A673 (cell line): ENCODE data around the gene ALDH1A3. TPM values are rescaled to one million over a fixed set of nuclear protein-coding genes. Genes with fewer than 3 reads are reported as not detected.

ENCODE experiments used
- BruUV-seq: library from RNA; stranded (reverse); fragments of 400-500 nt; replicated peaks from 2 replicates; lab custom pipeline; 2021; lab: Mats Ljungman, UMichigan
- CTCF ChIA-PET: fragments of 300-600 bp; sonication (Branson Sonifier 250); formaldehyde crosslinking; loops from one replicate; lab custom pipeline; 2022; ENCODE audit warnings: antibody characterized with exemption; lab: Charles Lee
- POLR2A ChIA-PET: fragments of 300-600 bp; sonication (Branson Sonifier 250); formaldehyde crosslinking; loops from one replicate; lab custom pipeline; 2022; ENCODE audit warnings: antibody characterized with exemption; ENCODE audit not compliant: low non-redundant PET; lab: Charles Lee
- DNase-seq: peaks from one replicate; pipeline ENCODE4 v3.0.0-alpha.2; 2015; ENCODE audit warnings: low spot score
- H3K27ac ChIP-seq: fragments of 200-600 bp; sonication (generic); 2 replicates; pipeline ENCODE4 v1.5.1; 2016; ENCODE audit warnings: mixed run types, low read depth, mild to moderate bottlenecking, mixed read lengths, antibody characterized with exemption, low read length; ENCODE audit not compliant: poor library complexity, severe bottlenecking
- H3K27me3 ChIP-seq: fragments of 200-600 bp; sonication (generic); replicated peaks from 2 replicates; pipeline ENCODE4 v1.6.1; 2017; ENCODE audit warnings: mixed run types, low read depth, mild to moderate bottlenecking, mixed read lengths, antibody characterized with exemption, low read length; ENCODE audit not compliant: insufficient read depth, poor library complexity
- H3K36me3 ChIP-seq: fragments of 200-600 bp; sonication (generic); 2 replicates; pipeline ENCODE4 v1.6.1; 2016; ENCODE audit warnings: mixed run types, mild to moderate bottlenecking, mixed read lengths, antibody characterized with exemption, low read length; ENCODE audit not compliant: insufficient read depth, poor library complexity, severe bottlenecking
- H3K4me1 ChIP-seq: fragments of 200-600 bp; sonication (generic); 2 replicates; pipeline ENCODE4 v1.6.1; 2017; ENCODE audit warnings: mixed run types, mild to moderate bottlenecking, mixed read lengths, antibody characterized with exemption, low read length; ENCODE audit not compliant: insufficient read depth, poor library complexity, severe bottlenecking
- H3K4me3 ChIP-seq: fragments of 200-600 bp; sonication (generic); 2 replicates; pipeline ENCODE4 v1.5.1; 2016; ENCODE audit warnings: low read depth, mixed run types, mild to moderate bottlenecking, mixed read lengths, low read length; ENCODE audit not compliant: poor library complexity, severe bottlenecking
- H3K9me3 ChIP-seq: fragments of 200-600 bp; sonication (generic); 2 replicates; pipeline ENCODE4 v1.6.1; 2016; ENCODE audit warnings: mixed run types, low read depth, mild to moderate bottlenecking, mixed read lengths, antibody characterized with exemption, low read length; ENCODE audit not compliant: poor library complexity, severe bottlenecking
- EZH2 ChIP-seq: fragments of 200-600 bp; sonication (generic); IDR thresholded peaks from 2 replicates; pipeline ENCODE4 v1.6.1; 2017; ENCODE audit warnings: borderline replicate concordance, low read depth, mild to moderate bottlenecking, mixed read lengths, antibody characterized with exemption, low read length; ENCODE audit not compliant: poor library complexity, severe bottlenecking
- intact Hi-C: fragments of 100-400 bp; cut with micrococcal nuclease; formaldehyde crosslinking; loops from one replicate; pipeline ENCODE4 v1.10.0; 2022; ENCODE audit not compliant: unreplicated experiment
- total RNA-seq: library from RNA; stranded (reverse); gene quantifications from 2 replicates; pipeline ENCODE4 v1.2.3, GENCODE V29; 2021
- TF ChIP-seq, protein P1 (sequence below): fragments of 300-800, 200-600 bp; sonication (generic); conservative IDR thresholded peaks from 2 replicates; pipeline ENCODE4 v1.5.1; 2017; ENCODE audit warnings: low read depth, mild to moderate bottlenecking, antibody characterized with exemption, low read length, moderate library complexity, mixed read lengths

Gene ALDH1A3
- total RNA-seq, 1 experiment from 2014 or later = 0.19 TPM

DNA sequence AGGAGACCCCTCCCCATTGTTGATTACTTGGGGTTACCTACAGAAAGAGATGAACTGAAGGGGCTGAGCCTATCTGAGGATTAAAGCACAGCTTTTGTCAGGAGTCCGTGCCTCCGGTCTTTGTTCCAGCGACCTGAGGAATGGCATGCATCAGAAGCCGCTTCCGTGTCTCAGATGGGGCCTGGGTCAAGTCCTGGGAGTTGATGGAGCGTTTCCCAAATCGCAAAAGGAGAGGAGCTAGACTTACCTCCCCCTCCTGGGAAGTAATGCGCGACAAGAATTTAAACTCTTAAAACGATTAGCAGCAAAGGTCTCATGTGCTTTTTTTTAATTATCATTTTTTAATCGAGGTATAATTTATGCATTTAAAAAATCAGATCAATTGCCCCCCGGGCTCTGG lies 983 bp upstream of the ALDH1A3 start:
- no peak for TF ChIP-seq EZH2
- TF ChIP-seq, protein P1, sequence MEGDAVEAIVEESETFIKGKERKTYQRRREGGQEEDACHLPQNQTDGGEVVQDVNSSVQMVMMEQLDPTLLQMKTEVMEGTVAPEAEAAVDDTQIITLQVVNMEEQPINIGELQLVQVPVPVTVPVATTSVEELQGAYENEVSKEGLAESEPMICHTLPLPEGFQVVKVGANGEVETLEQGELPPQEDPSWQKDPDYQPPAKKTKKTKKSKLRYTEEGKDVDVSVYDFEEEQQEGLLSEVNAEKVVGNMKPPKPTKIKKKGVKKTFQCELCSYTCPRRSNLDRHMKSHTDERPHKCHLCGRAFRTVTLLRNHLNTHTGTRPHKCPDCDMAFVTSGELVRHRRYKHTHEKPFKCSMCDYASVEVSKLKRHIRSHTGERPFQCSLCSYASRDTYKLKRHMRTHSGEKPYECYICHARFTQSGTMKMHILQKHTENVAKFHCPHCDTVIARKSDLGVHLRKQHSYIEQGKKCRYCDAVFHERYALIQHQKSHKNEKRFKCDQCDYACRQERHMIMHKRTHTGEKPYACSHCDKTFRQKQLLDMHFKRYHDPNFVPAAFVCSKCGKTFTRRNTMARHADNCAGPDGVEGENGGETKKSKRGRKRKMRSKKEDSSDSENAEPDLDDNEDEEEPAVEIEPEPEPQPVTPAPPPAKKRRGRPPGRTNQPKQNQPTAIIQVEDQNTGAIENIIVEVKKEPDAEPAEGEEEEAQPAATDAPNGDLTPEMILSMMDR = no peak
- CTCF ChIA-PET = no interaction called here
- Histone ChIP-seq H3K27me3 (peaks cover 40% of the 10 kb centered on the region), H3K4me1 (no peaks in the 10 kb centered on the region), H3K27ac (no peak overlapping the region), H3K9me3 (no peaks in the 10 kb centered on the region), H3K4me3 (peak overlapping the region; percentile 38), H3K36me3 (no peaks in the 10 kb centered on the region)
- intact Hi-C loops = no loop called here
- no TSS peak for BruUV-seq
- POLR2A ChIA-PET = no interaction called here
- no peak for DNase-seq

DNA sequence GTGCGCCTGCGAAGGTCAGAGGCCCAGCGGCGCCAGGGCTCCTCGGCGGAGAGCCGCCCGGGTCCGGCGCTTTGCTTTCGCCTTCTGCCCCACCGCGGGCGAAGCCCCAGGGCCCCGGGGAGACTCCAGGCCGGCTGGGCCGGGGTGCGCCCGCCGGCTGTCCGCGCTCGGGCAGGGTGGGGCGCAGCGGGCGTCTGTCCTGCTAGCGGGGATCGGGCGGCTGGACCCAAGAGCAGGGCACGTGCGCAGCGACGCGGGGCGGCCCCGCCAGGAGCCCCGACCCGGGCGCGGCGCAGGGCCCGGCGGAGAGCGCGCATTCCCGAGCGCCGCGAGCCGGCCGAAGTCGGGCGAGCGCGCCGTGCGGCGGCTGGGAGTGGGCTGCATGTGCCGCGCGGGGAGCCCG lies 569 bp upstream of the ALDH1A3 start:
- no peaks in the 10 kb centered on the region for H3K4me1 ChIP-seq
- ChIA-PET CTCF (interaction anchor here (0.7 kb wide), 1 partner anchor 23 kb away, joined by 4 read pairs; no protein-coding TSS in a partner anchor), POLR2A (no interaction called here)
- no peak overlapping the region for H3K27ac ChIP-seq
- peak overlapping the region; percentile 38 for H3K4me3 ChIP-seq
- TF ChIP-seq, protein P1 = no peak
- TF ChIP-seq EZH2 = no peak
- intact Hi-C loops = no loop called here
- no peaks in the 10 kb centered on the region for H3K9me3 ChIP-seq
- DNase-seq = no peak
- H3K27me3 ChIP-seq = peaks cover 44% of the 10 kb centered on the region
- no TSS peak for BruUV-seq
- no peaks in the 10 kb centered on the region for H3K36me3 ChIP-seq

DNA sequence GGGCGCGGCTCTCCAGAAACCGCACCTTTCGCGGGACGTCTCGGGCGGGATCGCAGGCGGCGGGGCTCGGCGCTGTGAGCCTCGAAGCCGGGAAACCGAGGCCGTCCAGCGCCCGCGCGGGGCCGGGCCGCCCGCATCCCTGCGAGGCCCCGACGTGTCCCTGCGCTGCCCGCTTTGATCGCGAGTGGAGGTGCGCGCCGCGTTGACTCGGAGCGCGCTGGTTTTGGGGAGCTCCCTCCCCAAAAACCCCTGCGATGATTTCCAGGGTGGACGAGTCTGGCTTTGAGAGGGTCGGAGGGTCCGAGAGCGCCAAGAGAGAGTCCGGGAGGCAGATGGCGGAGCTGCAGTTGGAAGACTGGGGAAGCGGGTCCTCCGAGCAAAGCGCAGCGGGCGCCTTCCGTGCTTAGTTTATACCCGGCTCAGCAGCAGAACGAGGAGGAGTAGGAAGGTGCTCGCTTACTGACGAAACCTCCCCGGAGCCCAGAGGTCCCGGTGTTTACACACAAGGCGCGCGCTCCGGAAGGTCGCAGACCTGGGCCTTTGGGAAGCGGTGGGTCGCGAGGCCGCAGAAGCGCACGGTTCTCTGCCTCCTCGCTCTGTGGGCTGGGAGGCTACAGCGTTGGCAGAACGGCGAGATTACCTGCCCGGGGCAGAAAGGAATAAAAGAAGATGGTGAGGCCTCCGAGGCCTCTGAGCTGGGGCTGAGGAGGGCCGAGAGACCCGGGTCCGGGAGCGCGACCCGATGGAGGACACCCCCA lies 687 bp downstream of the ALDH1A3 start:
- H3K4me3 ChIP-seq = peak overlapping the region; percentile 38
- H3K27me3 ChIP-seq = peaks cover 47% of the 10 kb centered on the region
- H3K4me1 ChIP-seq = no peaks in the 10 kb centered on the region
- no peaks in the 10 kb centered on the region for H3K36me3 ChIP-seq
- ChIA-PET POLR2A (no interaction called here), CTCF (no interaction called here)
- intact Hi-C loops = no loop called here
- H3K9me3 ChIP-seq = no peaks in the 10 kb centered on the region
- BruUV-seq = no TSS peak
- no peak for TF ChIP-seq EZH2
- TF ChIP-seq, protein P1 = no peak
- no peak overlapping the region for H3K27ac ChIP-seq
- DNase-seq = no peak
